ENCODE data around the gene THOC6.

The THOC6 gene

DNA sequence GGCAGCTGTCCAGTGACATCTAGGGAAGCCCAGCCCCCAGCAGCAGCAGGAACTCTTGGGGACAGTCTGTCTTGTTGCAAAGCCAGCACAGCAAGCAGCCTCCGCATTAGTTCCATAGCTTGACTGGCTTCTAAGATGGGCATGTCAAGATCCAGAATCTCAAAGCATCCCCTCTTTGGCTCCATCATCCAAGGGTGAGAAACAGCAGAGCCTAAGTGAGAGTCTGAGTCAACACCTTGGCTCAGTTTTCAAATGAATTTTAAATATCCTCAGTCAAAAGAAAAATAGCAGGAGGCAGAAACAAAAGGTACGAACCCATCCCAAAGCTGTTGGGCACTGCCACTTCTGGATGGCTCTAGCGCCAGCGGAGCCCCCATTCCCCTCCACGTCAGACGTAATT is 8.9 kb upstream of the THOC6 start:
- no peak overlapping the region for H3K27ac ChIP-seq (ENCODE audit: low read depth in 2 of 2, low read length in 2 of 2)
- peaks cover 14 to 15% of the 10 kb centered on the region in 2 donors for H3K4me1 ChIP-seq (ENCODE audit: control insufficient read depth in 2 of 2, insufficient read depth in 2 of 2, low read length in 2 of 2)
- H3K9me3 ChIP-seq (ENCODE audit: control insufficient read depth in 2 of 2, low read length in 2 of 2): no peaks in the 10 kb centered on the region
- H3K4me3 ChIP-seq (ENCODE audit: low read length in 2 of 2): no peak overlapping the region
- H3K27me3 ChIP-seq (ENCODE audit: control insufficient read depth in 2 of 2, insufficient read depth in 2 of 2, low read length in 2 of 2): peaks cover 5 to 7% of the 10 kb centered on the region in 2 donors
- H3K36me3 ChIP-seq (ENCODE audit: control insufficient read depth in 2 of 2, insufficient read depth in 2 of 2, low read length in 2 of 2): no peaks in the 10 kb centered on the region
- no peak overlapping the region for H3K9ac ChIP-seq (ENCODE audit: low read depth in 1 of 2, low read length in 2 of 2)

DNA sequence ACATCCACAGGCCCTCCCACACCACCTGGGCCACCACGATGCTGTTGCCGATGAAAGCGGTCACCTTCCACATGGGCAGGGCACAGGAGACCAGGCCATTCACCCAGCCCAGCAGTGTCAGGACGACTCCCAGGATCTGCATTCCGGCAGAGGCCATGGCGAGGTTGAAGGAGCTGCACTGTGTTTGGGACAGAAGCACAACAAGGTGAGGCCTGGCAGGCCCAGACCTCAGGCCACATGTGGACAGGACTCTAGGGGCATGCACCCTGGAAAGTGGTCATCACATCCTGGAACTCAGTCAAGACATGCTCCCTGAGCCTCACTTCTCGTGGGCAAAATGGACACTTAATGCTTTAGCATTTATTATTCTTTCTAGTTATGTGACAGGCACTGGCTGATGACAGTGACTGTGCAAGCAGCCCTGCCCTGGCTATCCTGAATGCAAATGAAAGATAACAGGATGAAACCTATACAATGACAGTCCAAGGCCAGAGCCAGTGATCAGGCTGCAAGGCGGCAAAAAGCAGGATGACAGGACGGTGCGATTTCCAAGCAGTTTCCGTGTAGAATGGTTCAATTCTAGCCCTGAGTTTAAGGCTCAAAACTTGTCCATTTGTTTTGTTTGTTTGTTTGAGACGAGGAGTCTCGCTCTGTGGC is 7.8 kb upstream of the THOC6 start:
- H3K4me1 ChIP-seq (ENCODE audit: control insufficient read depth in 2 of 2, insufficient read depth in 2 of 2, low read length in 2 of 2): peaks cover 18 to 19% of the 10 kb centered on the region in 2 donors
- no peaks in the 10 kb centered on the region for H3K9me3 ChIP-seq (ENCODE audit: control insufficient read depth in 2 of 2, low read length in 2 of 2)
- H3K4me3 ChIP-seq (ENCODE audit: low read length in 2 of 2): no peak overlapping the region
- H3K36me3 ChIP-seq (ENCODE audit: control insufficient read depth in 2 of 2, insufficient read depth in 2 of 2, low read length in 2 of 2): no peaks in the 10 kb centered on the region
- peaks cover 5% of the 10 kb centered on the region in 2 donors for H3K27me3 ChIP-seq (ENCODE audit: control insufficient read depth in 2 of 2, insufficient read depth in 2 of 2, low read length in 2 of 2)
- no peak overlapping the region for H3K27ac ChIP-seq (ENCODE audit: low read depth in 2 of 2, low read length in 2 of 2)
- H3K9ac ChIP-seq (ENCODE audit: low read depth in 1 of 2, low read length in 2 of 2): no peak overlapping the region

DNA sequence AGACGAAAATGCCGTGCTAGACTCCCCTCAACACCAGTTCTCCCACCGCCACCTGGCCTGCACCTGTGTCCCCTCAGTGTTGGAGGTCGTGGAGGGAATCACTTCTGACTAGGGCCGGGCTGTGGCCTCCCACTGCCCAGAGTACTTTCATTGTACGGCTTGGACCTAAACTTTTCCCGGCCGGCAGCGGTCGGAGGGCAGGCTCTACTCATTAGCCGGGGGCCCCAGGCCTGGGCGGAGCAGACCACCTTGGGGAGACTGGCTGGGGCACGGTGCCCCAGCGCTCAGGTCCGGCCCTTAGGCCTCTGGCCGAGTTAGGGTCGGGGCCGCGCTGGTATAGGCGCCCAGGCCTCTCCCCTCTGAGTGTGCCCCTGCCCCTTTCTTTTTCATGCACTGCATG is 6.5 kb upstream of the THOC6 start:
- no peak overlapping the region for H3K27ac ChIP-seq (ENCODE audit: low read depth in 2 of 2, low read length in 2 of 2)
- no peak overlapping the region for H3K4me3 ChIP-seq (ENCODE audit: low read length in 2 of 2)
- no peak overlapping the region for H3K9ac ChIP-seq (ENCODE audit: low read depth in 1 of 2, low read length in 2 of 2)
- H3K27me3 ChIP-seq (ENCODE audit: control insufficient read depth in 2 of 2, insufficient read depth in 2 of 2, low read length in 2 of 2): peaks cover 0 to 5% of the 10 kb centered on the region in 2 donors
- H3K36me3 ChIP-seq (ENCODE audit: control insufficient read depth in 2 of 2, insufficient read depth in 2 of 2, low read length in 2 of 2): no peaks in the 10 kb centered on the region
- peaks cover 23 to 28% of the 10 kb centered on the region in 2 donors for H3K4me1 ChIP-seq (ENCODE audit: control insufficient read depth in 2 of 2, insufficient read depth in 2 of 2, low read length in 2 of 2)
- H3K9me3 ChIP-seq (ENCODE audit: control insufficient read depth in 2 of 2, low read length in 2 of 2): no peaks in the 10 kb centered on the region

DNA sequence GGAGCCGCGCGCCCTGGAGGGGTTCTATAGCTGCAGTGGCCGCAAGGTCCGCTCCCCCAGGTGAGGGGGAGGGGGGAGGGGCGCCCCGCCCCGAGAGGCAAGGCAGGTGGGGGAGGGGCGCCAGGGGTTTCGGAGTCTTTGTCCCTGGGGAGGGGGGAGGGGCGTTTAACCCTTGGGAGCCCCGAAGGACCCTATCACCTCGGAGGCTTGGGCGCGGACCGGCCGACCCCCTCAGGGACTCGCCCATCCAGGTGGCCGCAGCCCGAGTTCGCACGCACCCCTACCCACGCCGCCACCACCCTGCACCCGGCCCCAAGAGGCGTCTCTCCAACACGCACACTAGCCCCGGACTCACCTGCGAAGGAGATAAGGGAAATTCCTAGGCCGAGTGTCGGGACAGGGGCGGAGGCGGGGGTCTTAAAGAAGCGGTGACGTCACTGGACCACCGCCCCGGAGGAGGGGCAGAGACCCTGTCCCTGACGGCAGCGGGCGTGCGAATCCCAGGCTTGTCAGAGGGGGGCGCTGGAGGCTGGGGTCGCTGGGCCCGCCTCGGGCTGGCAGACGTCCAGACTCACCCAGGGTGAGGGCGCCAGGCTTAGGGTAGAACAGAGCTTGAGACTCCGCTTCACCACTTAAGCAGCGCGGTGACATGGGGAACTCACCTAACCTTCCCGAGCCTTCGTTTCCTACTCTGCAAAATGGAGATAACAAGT is 5.9 kb upstream of the THOC6 start, which contains the start of gene CLDN6:
TSS of gene CLDN6 (minus strand) at position 390 of the 713 bp plus-strand sequence. CDS start 2,162 bp downstream, outside the sequence.
- no peaks in the 10 kb centered on the region for H3K36me3 ChIP-seq (ENCODE audit: control insufficient read depth in 2 of 2, insufficient read depth in 2 of 2, low read length in 2 of 2)
- peak within 1 kb of the TSS in 1 of 2 donors; percentile 20 for H3K9ac ChIP-seq (ENCODE audit: low read depth in 1 of 2, low read length in 2 of 2)
- peaks cover 29 to 31% of the 10 kb centered on the region in 2 donors for H3K4me1 ChIP-seq (ENCODE audit: control insufficient read depth in 2 of 2, insufficient read depth in 2 of 2, low read length in 2 of 2)
- H3K4me3 ChIP-seq (ENCODE audit: low read length in 2 of 2): no peak within 1 kb of the TSS
- no peaks in the 10 kb centered on the region for H3K9me3 ChIP-seq (ENCODE audit: control insufficient read depth in 2 of 2, low read length in 2 of 2)
- no peak within 1 kb of the TSS for H3K27ac ChIP-seq (ENCODE audit: low read depth in 2 of 2, low read length in 2 of 2)
- peaks cover 0 to 5% of the 10 kb centered on the region in 2 donors for H3K27me3 ChIP-seq (ENCODE audit: control insufficient read depth in 2 of 2, insufficient read depth in 2 of 2, low read length in 2 of 2)

DNA sequence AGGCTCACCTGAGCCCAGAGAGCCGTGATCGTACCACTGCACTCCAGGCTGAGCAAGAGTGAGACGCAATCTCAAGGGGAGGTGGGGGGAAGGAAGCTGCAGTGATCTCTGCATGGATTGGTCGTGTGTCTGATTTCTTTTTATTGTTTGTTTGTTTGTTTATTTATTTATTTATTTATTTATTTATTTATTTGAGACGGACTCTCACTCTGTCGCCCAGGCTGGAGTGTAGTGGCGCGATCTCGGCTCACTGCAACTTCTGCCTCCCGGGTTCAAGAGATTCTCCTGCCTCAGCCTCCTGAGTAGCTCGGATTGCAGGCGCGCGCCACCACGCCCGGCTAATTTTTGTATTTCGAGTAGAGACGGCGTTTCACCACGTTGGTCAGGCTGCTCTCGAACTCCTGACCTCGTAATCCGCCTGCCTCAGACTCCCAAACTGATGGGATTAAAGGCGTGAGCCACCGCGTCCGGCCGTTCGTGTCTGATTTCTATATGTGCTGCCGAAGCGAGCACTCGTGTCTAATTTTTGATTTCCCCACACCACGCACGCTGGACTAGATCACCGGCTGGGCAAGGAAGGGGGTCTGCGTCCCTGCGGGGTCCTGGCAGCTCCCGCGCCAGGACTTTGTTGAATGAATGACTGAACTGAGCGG is 4.1 kb upstream of the THOC6 start:
- H3K27ac ChIP-seq (ENCODE audit: low read depth in 2 of 2, low read length in 2 of 2): peak overlapping the region in 1 of 2 donors; percentile 79

DNA sequence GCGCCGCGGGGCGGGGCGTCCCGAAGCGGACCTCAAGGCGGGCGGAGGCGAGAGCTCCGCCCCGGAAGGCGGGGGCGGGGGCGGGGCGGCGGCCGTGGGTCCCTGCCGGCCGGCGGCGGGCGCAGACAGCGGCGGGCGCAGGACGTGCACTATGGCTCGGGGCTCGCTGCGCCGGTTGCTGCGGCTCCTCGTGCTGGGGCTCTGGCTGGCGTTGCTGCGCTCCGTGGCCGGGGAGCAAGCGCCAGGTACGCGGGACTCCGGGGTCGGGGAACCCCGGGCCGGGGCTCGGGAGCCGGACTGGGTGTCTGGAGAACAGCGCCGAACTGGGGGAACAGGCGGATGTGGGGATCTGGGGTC is 3.6 kb upstream of the THOC6 start, which contains the start of gene TNFRSF12A:
TSS of gene TNFRSF12A (plus strand) at position 122 of the 357 bp plus-strand sequence. CDS start at position 152, 30 bp downstream.
- Histone ChIP-seq H3K27me3 (ENCODE audit: control insufficient read depth in 2 of 2, insufficient read depth in 2 of 2, low read length in 2 of 2) (peaks cover 0 to 5% of the 10 kb centered on the region in 2 donors), H3K9me3 (ENCODE audit: control insufficient read depth in 2 of 2, low read length in 2 of 2) (no peaks in the 10 kb centered on the region), H3K9ac (ENCODE audit: low read depth in 1 of 2, low read length in 2 of 2) (peak within 1 kb of the TSS; percentile 68 to 84), H3K4me1 (ENCODE audit: control insufficient read depth in 2 of 2, insufficient read depth in 2 of 2, low read length in 2 of 2) (peaks cover 36 to 37% of the 10 kb centered on the region in 2 donors), H3K4me3 (ENCODE audit: low read length in 2 of 2) (peak within 1 kb of the TSS; percentile 75 to 84), H3K27ac (ENCODE audit: low read depth in 2 of 2, low read length in 2 of 2) (peak within 1 kb of the TSS; percentile 79 to 90), H3K36me3 (ENCODE audit: control insufficient read depth in 2 of 2, insufficient read depth in 2 of 2, low read length in 2 of 2) (no peaks in the 10 kb centered on the region)

More for the DNA sequence above, 4.1 kb upstream of the THOC6 start:
- Histone ChIP-seq H3K9ac (ENCODE audit: low read depth in 1 of 2, low read length in 2 of 2) (no peak overlapping the region), H3K4me3 (ENCODE audit: low read length in 2 of 2) (peak overlapping the region; percentile 64 to 73), H3K36me3 (ENCODE audit: control insufficient read depth in 2 of 2, insufficient read depth in 2 of 2, low read length in 2 of 2) (no peaks in the 10 kb centered on the region), H3K4me1 (ENCODE audit: control insufficient read depth in 2 of 2, insufficient read depth in 2 of 2, low read length in 2 of 2) (peaks cover 36 to 37% of the 10 kb centered on the region in 2 donors), H3K9me3 (ENCODE audit: control insufficient read depth in 2 of 2, low read length in 2 of 2) (no peaks in the 10 kb centered on the region), H3K27me3 (ENCODE audit: control insufficient read depth in 2 of 2, insufficient read depth in 2 of 2, low read length in 2 of 2) (peaks cover 0 to 5% of the 10 kb centered on the region in 2 donors)

DNA sequence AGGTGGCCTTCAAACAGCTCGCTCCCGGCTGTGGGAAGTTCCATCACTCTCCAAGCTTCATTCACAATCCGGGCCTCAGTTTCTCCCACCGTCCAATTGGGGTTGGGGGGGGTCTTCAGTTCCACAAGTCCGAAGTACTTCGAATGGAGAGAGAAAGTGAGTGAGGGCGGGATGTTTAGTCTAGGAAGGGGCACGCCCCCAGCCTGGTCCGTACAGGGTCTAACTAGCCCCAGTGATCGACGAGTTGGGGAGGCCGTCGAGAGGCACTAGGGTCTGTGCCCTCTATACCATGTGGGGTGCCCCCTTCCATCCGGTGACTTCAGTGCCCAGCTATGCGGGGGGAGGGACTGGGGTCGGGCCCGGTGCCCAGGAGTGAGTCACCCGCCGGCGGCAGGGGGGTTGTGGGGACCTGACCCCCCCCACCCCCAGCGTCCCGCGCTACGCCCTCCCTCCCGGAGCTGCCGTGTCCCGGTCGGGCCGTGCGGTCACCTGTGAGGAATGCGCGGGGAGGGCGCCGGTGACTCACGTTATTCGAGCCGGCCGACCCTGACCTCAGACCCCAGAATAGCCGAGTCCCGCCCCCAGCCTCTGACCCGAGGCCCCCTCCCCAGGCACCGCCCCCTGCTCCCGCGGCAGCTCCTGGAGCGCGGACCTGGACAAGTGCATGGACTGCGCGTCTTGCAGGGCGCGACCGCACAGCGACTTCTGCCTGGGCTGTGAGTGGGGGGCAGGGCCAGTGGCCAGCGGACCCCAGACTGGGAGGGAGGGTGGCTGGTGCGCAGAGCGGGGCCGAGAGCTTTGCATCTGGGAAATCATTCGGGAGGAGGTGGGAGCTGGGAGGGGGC is 3.0 kb upstream of the THOC6 start:
- Histone ChIP-seq H3K4me1 (ENCODE audit: control insufficient read depth in 2 of 2, insufficient read depth in 2 of 2, low read length in 2 of 2) (peaks cover 36 to 37% of the 10 kb centered on the region in 2 donors), H3K27me3 (ENCODE audit: control insufficient read depth in 2 of 2, insufficient read depth in 2 of 2, low read length in 2 of 2) (peaks cover 0 to 5% of the 10 kb centered on the region in 2 donors)

DNA sequence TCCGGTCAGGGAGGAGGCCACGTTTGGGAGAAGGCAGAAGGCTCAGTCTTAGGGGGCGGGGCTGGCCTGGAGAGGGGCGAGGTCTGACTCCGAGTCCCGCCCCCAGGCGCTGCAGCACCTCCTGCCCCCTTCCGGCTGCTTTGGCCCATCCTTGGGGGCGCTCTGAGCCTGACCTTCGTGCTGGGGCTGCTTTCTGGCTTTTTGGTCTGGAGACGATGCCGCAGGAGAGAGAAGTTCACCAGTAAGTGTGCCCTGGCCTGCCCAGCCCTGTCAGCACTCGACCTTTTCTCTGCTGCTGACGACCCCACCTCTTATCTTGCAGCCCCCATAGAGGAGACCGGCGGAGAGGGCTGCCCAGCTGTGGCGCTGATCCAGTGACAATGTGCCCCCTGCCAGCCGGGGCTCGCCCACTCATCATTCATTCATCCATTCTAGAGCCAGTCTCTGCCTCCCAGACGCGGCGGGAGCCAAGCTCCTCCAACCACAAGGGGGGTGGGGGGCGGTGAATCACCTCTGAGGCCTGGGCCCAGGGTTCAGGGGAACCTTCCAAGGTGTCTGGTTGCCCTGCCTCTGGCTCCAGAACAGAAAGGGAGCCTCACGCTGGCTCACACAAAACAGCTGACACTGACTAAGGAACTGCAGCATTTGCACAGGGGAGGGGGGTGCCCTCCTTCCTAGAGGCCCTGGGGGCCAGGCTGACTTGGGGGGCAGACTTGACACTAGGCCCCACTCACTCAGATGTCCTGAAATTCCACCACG is 2.2 kb upstream of the THOC6 start:
- Histone ChIP-seq H3K4me3 (ENCODE audit: low read length in 2 of 2) (peak overlapping the region; percentile 65 to 84), H3K27ac (ENCODE audit: low read depth in 2 of 2, low read length in 2 of 2) (peak overlapping the region; percentile 79 to 90), H3K27me3 (ENCODE audit: control insufficient read depth in 2 of 2, insufficient read depth in 2 of 2, low read length in 2 of 2) (peaks cover 0 to 5% of the 10 kb centered on the region in 2 donors), H3K9ac (ENCODE audit: low read depth in 1 of 2, low read length in 2 of 2) (peak overlapping the region in 1 of 2 donors; percentile 84), H3K4me1 (ENCODE audit: control insufficient read depth in 2 of 2, insufficient read depth in 2 of 2, low read length in 2 of 2) (peaks cover 36 to 37% of the 10 kb centered on the region in 2 donors), H3K9me3 (ENCODE audit: control insufficient read depth in 2 of 2, low read length in 2 of 2) (no peaks in the 10 kb centered on the region), H3K36me3 (ENCODE audit: control insufficient read depth in 2 of 2, insufficient read depth in 2 of 2, low read length in 2 of 2) (peaks cover 5 to 7% of the 10 kb centered on the region in 2 donors)

More for the DNA sequence above, 3.0 kb upstream of the THOC6 start:
- Histone ChIP-seq H3K27ac (ENCODE audit: low read depth in 2 of 2, low read length in 2 of 2) (peak overlapping the region; percentile 79 to 90), H3K9ac (ENCODE audit: low read depth in 1 of 2, low read length in 2 of 2) (peak overlapping the region; percentile 68 to 84), H3K36me3 (ENCODE audit: control insufficient read depth in 2 of 2, insufficient read depth in 2 of 2, low read length in 2 of 2) (no peaks in the 10 kb centered on the region), H3K4me3 (ENCODE audit: low read length in 2 of 2) (peak overlapping the region; percentile 75 to 84), H3K9me3 (ENCODE audit: control insufficient read depth in 2 of 2, low read length in 2 of 2) (no peaks in the 10 kb centered on the region)

DNA sequence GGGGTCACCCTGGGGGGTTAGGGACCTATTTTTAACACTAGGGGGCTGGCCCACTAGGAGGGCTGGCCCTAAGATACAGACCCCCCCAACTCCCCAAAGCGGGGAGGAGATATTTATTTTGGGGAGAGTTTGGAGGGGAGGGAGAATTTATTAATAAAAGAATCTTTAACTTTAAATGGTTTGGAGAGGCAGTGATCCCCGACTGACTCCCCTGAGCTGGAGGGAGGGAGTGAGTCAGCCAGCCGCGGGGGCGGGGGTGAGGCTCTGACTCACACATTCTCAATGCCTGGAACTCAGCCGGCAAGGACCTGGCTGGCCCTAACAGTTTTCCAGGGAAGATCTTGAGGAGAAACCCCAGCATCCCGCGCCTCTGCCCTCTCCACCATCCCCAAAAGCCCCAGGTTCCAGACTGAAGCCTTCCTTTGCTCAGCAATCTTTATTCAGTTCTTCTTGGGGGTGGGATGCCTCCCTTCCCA is 1.6 kb upstream of the THOC6 start:
- peaks cover 36 to 37% of the 10 kb centered on the region in 2 donors for H3K4me1 ChIP-seq (ENCODE audit: control insufficient read depth in 2 of 2, insufficient read depth in 2 of 2, low read length in 2 of 2)
- H3K4me3 ChIP-seq (ENCODE audit: low read length in 2 of 2): peak overlapping the region; percentile 42 to 94
- H3K9ac ChIP-seq (ENCODE audit: low read depth in 1 of 2, low read length in 2 of 2): peak overlapping the region in 1 of 2 donors; percentile 90

More for the DNA sequence above, 1.6 kb upstream of the THOC6 start:
- H3K27me3 ChIP-seq (ENCODE audit: control insufficient read depth in 2 of 2, insufficient read depth in 2 of 2, low read length in 2 of 2): peaks cover 0 to 5% of the 10 kb centered on the region in 2 donors
- peaks cover 11 to 14% of the 10 kb centered on the region in 2 donors for H3K36me3 ChIP-seq (ENCODE audit: control insufficient read depth in 2 of 2, insufficient read depth in 2 of 2, low read length in 2 of 2)
- H3K9me3 ChIP-seq (ENCODE audit: control insufficient read depth in 2 of 2, low read length in 2 of 2): no peaks in the 10 kb centered on the region
- peak overlapping the region; percentile 90 to 92 for H3K27ac ChIP-seq (ENCODE audit: low read depth in 2 of 2, low read length in 2 of 2)

All from mucosa of rectum (tissue), 2 donors.